ENCODE results near the gene SYT2.
"Not testable (repeated sequence)": the region's sequence is repeated elsewhere in the genome, so short reads cannot be mapped to it uniquely, and the experiment has no call there.

The SYT2 gene

DNA sequence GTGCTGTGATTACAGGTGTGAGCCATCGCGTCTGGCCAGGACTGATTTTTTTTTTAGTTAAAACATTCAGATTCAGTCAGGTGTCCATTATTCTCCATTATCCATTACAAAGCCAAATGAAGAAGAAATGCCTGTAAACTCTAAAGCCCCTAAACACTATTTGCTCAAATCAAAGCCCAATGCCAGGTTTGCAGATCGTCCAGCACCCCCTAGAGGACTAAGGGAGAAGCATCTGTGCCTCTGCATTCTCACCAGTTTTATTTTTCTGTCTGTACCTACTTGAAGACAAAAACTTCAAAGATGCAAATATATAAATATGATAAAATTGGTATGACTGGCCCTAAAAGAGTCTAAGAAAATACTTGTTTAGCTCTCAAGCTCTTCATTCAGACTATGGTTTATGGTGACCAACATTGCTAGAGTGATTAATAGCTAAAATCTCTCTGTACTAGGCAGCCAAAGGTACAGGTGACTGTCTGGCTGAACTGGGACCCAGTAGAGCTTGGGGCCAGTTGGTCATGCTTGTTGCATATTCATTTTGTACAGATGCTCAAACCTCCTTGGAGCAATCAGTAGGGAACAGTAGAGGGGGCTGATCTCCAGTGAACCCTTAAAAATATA lies 138.4 kb downstream of the SYT2 start:
- peak; percentile 68 for DNase-seq (ENCODE audit: low spot score)

DNA sequence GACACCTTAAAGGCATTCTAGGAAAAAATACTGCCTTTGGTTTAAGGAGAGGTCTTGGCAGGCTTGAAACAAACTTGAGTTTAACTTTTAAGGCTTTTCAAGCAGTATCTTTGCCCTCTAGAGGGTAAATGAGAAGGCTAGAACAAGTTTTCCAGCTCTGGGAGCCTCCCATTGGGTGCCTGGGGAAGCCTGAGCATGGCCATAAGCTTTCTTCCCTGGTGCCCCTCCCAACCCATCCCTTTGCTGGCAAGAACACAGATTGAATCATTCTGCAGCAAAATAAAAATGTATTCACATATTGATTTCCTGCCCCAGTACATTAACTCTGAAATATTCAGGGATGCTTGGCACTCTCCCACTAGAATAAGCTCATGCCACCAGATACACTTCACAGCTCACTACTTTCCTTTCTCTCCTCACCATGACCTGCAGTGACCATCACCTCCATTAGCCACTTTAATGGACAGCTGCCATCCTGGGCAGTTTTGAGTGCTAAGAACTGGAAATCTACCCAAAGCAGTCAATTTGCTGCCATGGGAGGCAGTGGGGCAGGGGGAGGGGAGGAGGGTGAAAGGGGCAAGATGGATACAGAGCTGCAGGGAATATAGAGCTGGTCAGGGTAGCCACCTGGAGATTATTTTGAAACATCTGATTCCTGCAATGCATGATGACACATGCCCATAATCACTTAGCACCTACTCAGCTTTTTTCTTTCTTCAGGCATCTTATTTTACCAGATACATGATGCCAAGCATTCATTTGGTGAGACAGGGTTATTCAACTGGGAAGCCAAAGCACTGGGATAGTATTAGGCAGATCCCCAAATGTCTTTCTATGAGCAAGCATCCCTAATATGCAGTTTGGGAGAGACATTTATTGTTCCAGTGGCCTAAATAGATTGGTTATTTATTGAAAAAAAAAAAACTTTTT lies 140.6 kb downstream of the SYT2 start:
- no peak for DNase-seq (ENCODE audit: low spot score)

DNA sequence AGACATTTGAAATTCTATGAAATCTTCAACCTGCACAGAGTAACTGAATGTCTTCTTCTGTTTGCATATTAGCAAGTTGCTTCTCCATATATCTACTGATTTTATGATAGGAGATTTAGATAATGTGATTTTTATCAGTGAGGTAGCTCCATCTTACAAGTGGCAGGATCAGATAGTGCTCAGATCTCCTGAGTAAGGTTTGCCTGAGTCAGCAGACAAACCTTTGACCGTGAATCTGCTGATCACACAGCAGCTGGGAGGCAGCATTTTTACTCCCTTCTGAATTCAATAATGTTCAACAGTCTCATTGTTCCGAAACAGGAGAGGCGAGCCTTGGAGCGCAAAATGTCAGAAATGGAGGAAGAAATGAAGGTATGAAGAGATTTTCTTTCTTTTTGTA lies 141.4 kb downstream of the SYT2 start:
- DNase-seq (ENCODE audit: low spot score), result no peak

DNA sequence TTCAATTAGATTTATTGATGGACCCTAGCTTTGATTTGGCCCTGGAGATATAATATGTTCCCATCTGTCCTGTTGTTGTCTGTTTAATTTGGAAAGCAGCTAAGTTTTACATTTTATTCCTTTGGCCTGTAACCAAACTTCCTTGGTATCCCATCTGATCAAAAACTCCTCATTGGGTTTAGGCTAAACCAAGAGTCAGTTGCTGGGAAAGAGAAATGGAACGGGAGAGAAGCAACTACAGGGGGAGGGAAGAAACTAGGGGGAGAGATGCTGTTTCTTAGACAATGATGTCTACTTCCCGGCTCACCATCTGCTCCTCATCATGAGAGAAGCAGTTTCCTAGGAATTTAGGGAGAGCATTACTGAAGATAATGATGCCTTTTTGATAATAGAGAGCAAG lies 141.8 kb downstream of the SYT2 start:
- no peak for DNase-seq (ENCODE audit: low spot score)

DNA sequence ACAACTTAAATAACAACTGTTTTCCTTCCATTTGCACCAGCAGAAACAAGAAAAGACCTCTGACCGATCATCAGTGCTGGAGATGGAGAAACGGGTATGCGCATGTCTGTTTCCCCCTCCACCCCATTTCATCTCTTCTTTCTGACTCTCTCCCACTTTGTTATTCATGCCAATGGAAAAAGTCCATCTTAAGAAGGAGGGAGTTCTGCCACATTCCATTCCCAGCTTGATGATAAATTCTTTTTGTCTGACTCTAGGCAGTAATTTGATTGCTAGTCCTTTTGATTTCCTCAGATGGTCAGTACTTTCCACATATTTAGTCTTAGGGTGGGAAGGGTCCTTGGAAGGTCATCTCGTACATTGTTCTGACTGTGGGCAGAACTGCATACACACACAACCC lies 142.5 kb downstream of the SYT2 start:
- DNase-seq (ENCODE audit: low spot score), result no peak

DNA sequence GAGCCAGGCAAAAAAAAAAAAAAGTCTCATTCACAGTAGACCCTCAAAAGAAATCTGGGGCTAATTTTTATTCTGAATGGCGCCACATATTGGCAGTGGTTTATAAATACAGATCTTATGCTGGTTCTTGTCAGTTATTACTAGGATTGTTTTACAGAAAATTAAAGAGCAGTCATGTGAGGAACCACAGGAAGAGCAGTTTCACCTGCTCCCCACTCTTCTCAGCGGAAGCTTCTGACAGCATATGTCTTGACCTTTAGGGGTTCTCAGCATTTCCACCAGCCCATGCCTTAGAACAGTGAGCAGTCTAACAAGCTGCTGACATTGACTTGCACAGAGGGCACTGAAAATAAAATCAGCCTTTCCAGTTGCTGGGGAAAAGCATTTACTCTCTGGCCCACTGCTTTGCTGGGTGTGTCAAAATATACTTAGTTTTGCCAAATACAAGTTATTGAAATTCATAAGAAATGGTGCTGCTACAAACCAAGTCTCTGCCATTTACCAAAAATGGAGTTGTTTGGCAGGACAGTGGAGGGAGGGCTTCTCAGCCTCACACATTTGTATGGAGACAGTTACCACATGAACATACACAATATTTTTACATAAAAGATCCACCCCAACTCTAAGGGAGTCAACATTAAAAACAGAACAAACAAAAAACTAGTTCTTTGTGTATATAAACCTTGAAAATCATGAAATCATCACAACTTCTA lies 144.2 kb downstream of the SYT2 start:
- peak; percentile 57 for DNase-seq (ENCODE audit: low spot score)

DNA sequence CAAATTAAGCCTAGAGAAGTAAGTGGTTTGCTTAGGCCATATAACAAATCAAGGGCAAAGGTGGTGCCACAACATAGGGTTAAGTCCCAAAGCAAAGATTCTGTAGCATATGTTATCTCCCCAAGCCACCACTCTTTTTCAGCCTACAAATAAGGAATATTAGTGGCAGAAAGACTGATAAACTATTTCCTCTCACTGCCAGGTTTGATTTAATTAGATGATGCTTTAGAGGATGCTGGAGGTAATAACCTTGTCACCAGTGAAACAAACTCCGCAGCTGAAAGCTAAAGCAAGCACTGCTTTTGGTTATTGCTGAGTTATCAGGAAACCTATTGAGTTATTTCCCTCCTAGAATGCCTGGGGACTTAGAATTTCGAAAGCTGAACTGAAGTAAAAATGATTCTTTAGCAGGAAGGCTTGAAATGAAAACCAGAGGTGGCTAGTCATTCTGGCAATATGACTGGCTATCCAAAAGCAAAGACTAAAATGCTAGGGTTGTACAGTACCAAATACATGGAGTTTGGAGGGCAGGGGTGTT lies 145.2 kb downstream of the SYT2 start:
- DNase-seq (ENCODE audit: low spot score), result no peak

DNA sequence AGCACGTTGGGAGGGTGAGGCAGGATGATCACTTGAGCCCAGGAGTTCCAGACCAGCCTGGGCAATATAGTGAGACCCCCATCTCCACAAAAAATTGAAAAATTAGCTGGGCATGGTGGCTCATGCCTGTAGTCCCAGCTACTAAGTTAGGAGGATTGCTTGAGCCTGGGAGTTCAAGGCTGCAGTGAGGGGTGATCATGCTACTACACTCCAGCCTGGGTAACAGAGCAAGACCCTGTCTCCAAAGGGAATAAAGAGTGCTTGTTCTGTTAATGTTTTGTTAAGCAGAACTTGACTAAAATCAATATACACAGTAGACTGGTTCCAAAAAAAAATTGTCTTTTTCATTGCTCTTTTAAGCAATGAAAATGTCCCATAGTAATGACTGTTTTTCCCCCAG lies 146.4 kb downstream of the SYT2 start:
- DNase-seq (ENCODE audit: low spot score), result no peak

DNA sequence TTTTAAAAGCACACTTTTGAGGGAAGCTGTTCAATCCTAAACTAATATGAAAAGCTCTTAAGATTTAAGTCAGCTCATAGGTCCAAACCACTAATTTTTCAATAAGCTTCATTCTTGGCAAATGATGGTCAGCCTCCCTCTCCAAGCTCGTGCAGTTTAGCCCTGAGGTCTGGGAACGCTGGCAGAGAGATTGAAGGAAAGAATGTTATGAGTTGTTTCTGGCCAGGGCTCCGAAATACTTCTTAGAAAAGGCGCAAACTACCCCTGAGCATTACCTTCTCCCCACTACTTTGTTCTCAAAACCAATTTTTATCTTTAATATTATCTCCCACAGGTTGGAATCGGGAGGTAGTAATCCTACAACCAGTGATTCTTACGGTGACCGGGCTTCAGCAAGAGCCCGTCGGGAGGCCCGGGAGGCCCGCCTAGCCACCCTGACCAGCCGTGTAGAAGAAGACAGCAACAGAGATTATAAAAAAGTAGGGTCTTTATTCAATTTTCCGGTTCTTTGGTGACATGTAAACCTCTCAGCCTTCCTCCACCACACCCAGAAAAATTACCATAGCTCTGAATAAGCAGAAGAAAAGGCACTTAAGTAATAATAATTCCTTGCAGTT lies 147.7 kb downstream of the SYT2 start:
- no peak for DNase-seq (ENCODE audit: low spot score)

DNA sequence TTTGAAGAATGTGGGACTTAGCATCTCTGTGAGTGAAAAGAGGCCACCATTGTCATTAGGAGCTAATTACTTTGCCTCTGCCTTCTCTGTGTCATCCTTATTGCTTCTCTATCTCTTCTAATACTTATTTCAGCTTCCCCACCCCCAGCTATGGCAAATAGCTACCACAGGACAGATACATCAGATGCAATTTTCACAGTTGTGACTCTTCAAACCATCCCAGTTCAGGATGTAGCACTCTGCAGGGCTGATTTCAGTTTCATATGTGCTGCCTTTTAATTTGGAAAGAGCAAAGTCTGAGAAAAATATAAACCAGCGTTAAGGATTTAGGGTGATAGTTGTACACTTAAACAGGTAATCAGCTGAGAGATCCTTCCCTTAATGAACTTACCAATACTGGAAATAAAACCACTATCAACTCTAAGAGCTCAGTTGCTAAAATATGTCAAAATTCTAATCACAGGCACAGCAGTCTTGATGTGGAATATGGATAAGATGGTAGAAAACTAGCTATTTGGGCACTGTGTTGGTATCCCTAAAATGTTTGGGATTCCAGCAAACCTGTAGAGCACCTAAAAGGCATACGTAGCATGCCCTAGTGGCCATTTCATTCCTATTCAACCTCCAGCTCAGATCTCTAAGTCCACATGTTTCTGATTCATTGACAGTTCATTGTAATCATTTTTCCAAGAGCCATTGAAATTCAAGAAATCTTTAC lies 148.4 kb downstream of the SYT2 start:
- no peak for DNase-seq (ENCODE audit: low spot score)

DNA sequence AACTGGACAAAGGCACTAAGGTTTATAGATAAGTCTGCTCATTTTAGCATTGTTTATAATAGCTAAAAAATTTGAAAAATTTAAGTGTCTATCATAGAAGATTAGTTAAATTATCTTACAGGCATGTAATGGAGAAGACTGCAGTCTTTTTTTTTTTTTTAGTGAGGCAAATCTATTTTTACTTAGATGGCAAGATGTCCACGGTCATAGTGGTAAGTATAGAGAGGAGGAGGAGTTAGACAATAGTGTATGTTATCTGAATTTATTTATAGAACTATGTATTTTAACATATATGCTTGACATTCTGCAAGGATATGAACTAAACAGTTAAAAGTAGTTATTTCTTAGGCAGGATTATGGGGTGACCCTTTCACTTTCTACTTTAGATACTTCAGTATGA lies 149.0 kb downstream of the SYT2 start:
- DNase-seq (ENCODE audit: low spot score), result no peak

DNA sequence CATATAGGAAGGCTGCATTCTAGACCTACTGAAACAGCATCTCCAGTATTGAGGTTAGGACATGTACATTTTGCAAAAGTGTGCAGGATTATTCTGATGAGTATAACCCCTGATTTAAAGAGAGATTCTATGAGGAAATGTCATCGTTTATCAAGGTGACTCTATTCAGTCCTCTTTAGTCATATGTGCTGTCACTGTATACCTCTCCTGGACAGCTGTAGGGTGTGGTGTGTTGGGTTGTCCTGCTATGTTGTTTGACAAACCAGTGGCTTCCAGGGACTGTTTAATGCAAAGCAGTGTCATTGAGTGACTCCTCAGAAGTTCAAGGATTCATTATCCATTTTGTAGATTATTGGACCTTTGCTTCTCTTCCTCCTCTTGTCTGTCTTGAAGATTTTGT lies 152.6 kb downstream of the SYT2 start:
- not testable (repeated sequence) for DNase-seq (ENCODE audit: low spot score)

DNA sequence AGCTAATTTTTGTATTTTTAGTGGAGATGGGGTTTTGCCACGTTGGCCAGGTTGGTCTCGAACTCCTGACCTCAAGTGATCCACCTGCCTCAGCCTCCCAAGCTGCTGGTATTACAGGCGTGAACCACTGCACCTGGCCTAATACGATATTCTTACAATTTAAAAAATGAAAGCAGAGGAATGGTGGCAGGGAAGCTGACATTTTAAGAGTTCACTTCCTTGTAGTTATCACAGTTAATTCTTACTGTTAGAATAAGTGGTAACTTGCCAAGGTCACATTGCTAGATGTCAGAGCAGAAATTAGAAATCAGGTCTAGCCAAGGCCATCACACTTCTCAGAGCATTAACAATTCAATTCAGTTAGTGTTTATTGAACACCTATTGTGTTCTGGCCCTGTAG lies 154.2 kb downstream of the SYT2 start:
- DNase-seq (ENCODE audit: low spot score), result not testable (repeated sequence)

DNA sequence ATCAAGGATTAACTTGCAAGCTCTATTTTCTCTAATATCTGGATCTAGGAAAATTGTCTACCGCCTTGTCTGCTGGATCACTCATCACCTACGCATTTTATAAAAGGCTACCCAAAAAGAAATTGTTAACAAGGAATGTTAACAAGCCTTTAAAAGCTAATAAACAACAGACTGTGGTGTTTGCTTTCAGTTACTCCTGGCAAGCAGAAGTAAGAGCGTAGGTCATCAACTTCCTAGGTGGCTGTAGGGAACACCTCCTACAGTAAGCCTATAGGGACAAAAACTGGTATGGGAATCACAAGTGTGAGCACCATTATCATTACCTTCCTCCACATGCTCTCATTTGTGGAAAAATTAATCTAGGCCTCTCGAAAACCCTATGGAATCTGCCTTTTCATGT lies 155.6 kb downstream of the SYT2 start:
- not testable (repeated sequence) for DNase-seq (ENCODE audit: low spot score)

DNA sequence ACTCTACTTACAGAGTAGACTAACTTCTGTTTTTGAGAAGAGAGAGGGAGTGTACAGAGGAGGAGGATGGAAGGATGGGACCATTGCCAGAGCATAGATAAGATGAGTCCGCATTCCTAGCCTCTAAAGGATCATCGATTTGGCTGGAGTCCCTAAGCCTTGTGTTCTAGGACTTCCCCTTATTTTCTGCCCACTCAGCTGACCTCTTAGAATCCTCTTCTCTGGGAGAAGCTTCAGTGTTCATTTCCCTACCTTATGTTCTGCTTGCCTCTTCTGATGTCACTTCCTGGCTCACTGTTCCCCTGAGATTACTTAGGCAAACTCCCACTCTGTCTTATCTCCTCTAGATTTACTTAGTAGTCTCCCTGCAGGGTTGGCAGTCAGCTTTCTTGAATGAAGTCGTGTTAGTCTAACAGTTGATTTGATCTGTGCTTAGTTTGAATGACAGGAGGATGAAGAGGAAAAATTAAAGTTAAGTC lies 156.7 kb downstream of the SYT2 start:
- DNase-seq (ENCODE audit: low spot score), result peak; percentile 51

DNA sequence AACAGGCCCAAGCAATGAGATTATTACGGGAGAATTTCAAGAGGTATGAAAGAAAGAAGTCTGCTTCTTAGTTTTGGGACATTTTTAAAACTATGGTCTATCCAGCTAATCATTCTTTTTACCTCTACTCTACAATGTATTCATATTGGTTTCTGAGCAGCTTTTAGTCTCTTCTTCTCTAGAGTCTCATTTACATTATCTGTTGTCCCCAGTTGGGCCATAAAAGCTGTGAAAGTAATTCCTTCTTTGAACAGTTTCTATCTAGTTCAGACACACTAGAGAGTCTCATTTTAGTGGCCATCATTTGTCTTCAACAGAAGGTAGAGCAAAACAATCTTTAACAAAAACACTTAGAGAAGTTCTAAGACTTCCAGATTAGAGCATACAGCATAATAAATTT lies 157.2 kb downstream of the SYT2 start:
- not testable (repeated sequence) for DNase-seq (ENCODE audit: low spot score)

DNA sequence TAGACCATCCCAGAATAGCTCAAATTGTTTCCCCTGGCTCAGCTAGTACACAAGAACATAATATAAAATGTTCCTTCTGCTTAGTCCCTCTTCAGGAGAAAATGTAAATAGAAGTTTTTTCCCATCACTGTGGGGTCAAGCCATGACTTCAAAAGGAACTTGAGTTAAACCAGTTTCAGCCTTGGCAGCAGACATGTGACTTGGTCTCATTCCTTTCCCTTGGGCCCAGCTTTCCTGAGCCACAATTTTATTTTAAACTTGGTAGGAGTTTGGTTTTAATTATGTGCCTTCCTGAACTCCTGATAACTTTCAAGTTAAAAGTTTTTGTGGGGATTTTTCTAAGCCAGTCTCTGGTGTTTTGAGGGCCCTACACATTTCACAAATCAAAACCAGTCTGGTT lies 157.6 kb downstream of the SYT2 start:
- not testable (repeated sequence) for DNase-seq (ENCODE audit: low spot score)

DNA sequence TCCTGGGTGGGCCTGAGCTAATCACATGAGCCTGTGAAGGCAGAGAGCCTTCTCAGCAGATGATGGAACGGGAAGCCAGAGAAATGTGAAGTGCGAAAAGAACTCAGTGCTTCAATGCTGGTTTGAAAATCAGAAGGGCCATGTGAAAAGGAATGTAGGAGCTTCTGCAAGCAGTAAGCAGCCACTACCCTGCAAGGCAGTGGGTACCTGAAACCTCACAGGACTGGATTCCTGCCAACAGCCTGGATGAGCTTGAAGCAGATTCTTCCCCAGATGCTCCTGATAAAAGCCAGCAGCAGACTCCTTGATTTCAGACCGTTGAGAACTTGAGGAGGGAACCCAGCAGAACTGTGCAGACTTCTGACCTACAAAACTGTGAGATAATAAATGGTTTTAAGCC lies 158.6 kb downstream of the SYT2 start:
- DNase-seq (ENCODE audit: low spot score), result no peak

DNA sequence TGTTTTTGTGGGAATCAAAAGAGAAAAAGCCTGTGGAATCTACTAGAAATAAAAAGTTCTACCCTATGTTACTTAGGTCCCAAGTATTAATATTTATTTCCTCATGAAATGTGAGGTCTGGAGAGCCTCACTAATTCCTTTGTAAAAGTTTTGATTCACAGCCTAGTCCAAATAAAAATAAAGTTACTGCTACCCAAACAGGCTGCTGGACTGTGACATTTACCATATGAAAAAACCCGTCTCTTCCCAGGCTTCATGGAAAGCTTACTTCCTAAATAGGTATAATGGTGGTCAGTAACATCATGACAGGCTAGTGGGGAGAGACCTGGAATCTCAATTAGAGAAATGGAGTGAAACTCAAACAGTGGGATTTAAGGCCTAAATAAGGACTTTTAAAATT lies 160.2 kb downstream of the SYT2 start:
- not testable (repeated sequence) for DNase-seq (ENCODE audit: low spot score)

DNA sequence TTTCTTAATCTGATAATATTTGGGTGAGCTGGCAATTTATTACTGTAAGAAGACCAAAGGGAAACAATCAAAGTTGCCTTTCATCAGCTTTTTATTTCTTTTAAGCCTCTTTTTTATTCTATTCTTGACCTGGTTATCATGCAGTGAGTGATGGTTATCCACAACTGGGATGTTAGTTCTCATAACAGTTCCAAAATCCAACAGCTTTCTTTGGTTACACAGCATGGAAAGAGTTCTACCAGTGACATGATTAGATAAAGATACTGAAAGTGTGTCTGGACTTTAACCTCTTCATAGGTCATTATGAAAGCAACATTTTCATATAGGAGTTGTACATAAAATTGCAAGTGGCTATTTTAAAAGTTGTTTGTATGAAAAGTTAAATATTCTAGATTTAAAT lies 163.0 kb downstream of the SYT2 start:
- DNase-seq (ENCODE audit: low spot score), result no peak

DNA sequence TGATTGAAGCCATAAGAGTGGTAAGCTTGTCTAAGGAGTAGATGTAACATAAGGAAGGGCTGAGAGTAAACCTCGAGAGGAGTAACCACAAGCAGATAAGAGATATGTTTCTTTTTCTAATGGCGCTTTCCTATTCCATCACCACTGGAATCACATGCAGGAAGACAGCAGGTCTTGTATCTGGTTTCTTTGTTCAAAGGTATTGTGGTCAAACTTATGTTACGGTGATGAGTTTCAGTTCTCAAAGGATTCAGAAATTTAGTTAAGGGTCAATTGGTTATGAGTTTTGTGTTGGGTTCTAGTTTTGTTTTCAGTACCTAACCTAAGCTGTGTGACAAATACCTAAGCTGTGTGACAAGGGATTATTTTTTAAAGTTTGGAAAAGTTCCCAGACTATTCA lies 163.5 kb downstream of the SYT2 start:
- not testable (repeated sequence) for DNase-seq (ENCODE audit: low spot score)
